Small intestine (tissue), 7 donors: ENCODE data around the gene ATP8B4. TPM values are rescaled to one million over a fixed set of nuclear protein-coding genes. Genes with fewer than 3 reads are reported as not detected.
A peak's percentile ranks its signal among the peaks of the same experiment; 100 is the strongest.

Experiments
- DNase-seq, 2 donors: peaks; one replicate each; pipeline versions ENCODE4 v3.0.0 to v3.0.0-alpha.2; 2013
- FAIRE-seq: peaks from 2 replicates; lab custom pipeline; 2012; peaks lifted over from hg19 to GRCh38; lab: Jason Lieb, UNC
- H3K27ac ChIP-seq, 3 donors: one replicate each; pipeline ENCODE4 v1.5.1; 2013; ENCODE audit warnings: low read length in 2 of 3, mild to moderate bottlenecking in 2 of 3, control low read depth in 1 of 3, inconsistent platforms in 1 of 3, low read depth in 1 of 3, moderate library complexity in 1 of 3
- H3K27me3 ChIP-seq, 3 donors: one replicate each; pipeline ENCODE4 v1.6.1; 2013; ENCODE audit warnings: low read length in 3 of 3, inconsistent platforms in 1 of 3; ENCODE audit not compliant: control insufficient read depth in 3 of 3, insufficient read depth in 3 of 3
- H3K36me3 ChIP-seq, 3 donors: one replicate each; pipeline ENCODE4 v1.6.1; 2013; ENCODE audit warnings: low read length in 3 of 3, inconsistent platforms in 1 of 3, low read depth in 1 of 3, mild to moderate bottlenecking in 1 of 3, moderate library complexity in 1 of 3; ENCODE audit not compliant: control insufficient read depth in 3 of 3, insufficient read depth in 2 of 3
- H3K4me1 ChIP-seq, 3 donors: one replicate each; pipeline ENCODE4 v1.6.1; 2013; ENCODE audit warnings: low read length in 2 of 3, inconsistent platforms in 1 of 3, low read depth in 1 of 3, mild to moderate bottlenecking in 1 of 3, moderate library complexity in 1 of 3; ENCODE audit not compliant: control insufficient read depth in 3 of 3, insufficient read depth in 2 of 3
- H3K4me3 ChIP-seq, 3 donors: one replicate each; pipeline ENCODE4 v1.5.1; 2013; ENCODE audit warnings: low read length in 3 of 3, control low read depth in 1 of 3, inconsistent platforms in 1 of 3, low read depth in 1 of 3, mild to moderate bottlenecking in 1 of 3, moderate library complexity in 1 of 3
- H3K9me3 ChIP-seq, 2 donors: one replicate each; pipeline ENCODE4 v1.6.1; 2013; ENCODE audit warnings: low read depth in 1 of 2, low read length in 1 of 2; ENCODE audit not compliant: control insufficient read depth in 2 of 2, insufficient read depth in 1 of 2
- WGBS, 3 donors: extraction: QIAGEN DNeasy Blood & Tissue Kit; methylation state at CpG; one replicate each; pipeline ENCODE4 v1.1.7; 2013; 5-methylcytosine and 5-hydroxymethylcytosine counted together
- polyA plus RNA-seq, 4 donors: library from polyadenylated mRNA; stranded (reverse) in 3 of 4; unstranded in 1 of 4; fragments of 200-250 nt in 3 of 4; fragments of 120-200 nt in 1 of 4; gene quantifications; one replicate each; pipeline versions ENCODE4 v1.2.1 to v1.2.3, GENCODE V29; 2013
- donor health status: healthy with polysubstance abuse.
- donor health status: control.
- donor health status: control.
- donor health status: Bipolar disorder and iron deficiency.
- donor health status: healthy.

Gene ATP8B4
- polyA plus RNA-seq, 4 donors, result 0.45 to 4.9 (median 1.9) TPM

GRCh38 chr15:49908933-49909295 is 210.1 kb downstream of the ATP8B4 start:
- 90 to 95% (median 95%) methylated on average over 4 of the region's 4 CpGs for WGBS, 3 donors
- Histone ChIP-seq H3K9me3 (peaks cover 0 to 3% of the 10 kb centered on the region in 2 donors), H3K27me3 (no peaks in the 10 kb centered on the region), H3K4me1 (no peaks in the 10 kb centered on the region), H3K27ac (no peak overlapping the region), H3K4me3 (no peak overlapping the region), H3K36me3 (no peaks in the 10 kb centered on the region)
- no peak for FAIRE-seq
- DNase-seq, result no peak

GRCh38 chr15:49908236-49908932 is 210.6 kb downstream of the ATP8B4 start:
- H3K4me1 ChIP-seq, result no peaks in the 10 kb centered on the region
- H3K27me3 ChIP-seq, result no peaks in the 10 kb centered on the region
- H3K36me3 ChIP-seq, result no peaks in the 10 kb centered on the region
- H3K9me3 ChIP-seq, result peaks cover 0 to 3% of the 10 kb centered on the region in 2 donors
- DNase-seq, result no peak
- no peak for FAIRE-seq
- WGBS, 3 donors, result 83 to 97% (median 91%) methylated on average over 2 of the region's 2 CpGs
- H3K27ac ChIP-seq, result no peak overlapping the region
- no peak overlapping the region for H3K4me3 ChIP-seq

GRCh38 chr15:49906966-49907365 is 212.1 kb downstream of the ATP8B4 start:
- no peak overlapping the region for H3K4me3 ChIP-seq
- WGBS, 3 donors, result 53 to 66% (median 60%) methylated on average over 1 of the region's 1 CpG
- no peak for FAIRE-seq

GRCh38 chr15:49905221-49905620 is 213.8 kb downstream of the ATP8B4 start:
- H3K27ac ChIP-seq, result no peak overlapping the region
- DNase-seq (no peak), FAIRE-seq (no peak)
- H3K4me1 ChIP-seq, result peaks cover 0 to 2% (median 0%) of the 10 kb centered on the region in 3 donors
- H3K36me3 ChIP-seq, result no peaks in the 10 kb centered on the region
- no peak overlapping the region for H3K4me3 ChIP-seq
- H3K27me3 ChIP-seq, result no peaks in the 10 kb centered on the region
- H3K9me3 ChIP-seq, result no peaks in the 10 kb centered on the region

More at GRCh38 chr15:49906966-49907365, 212.1 kb downstream of the ATP8B4 start:
- Histone ChIP-seq H3K9me3 (no peaks in the 10 kb centered on the region), H3K36me3 (no peaks in the 10 kb centered on the region), H3K27me3 (no peaks in the 10 kb centered on the region), H3K4me1 (peaks cover 0 to 2% (median 0%) of the 10 kb centered on the region in 3 donors), H3K27ac (no peak overlapping the region)
- DNase-seq, result no peak

- no peak overlapping the region for H3K4me3 ChIP-seq
- no peaks in the 10 kb centered on the region for H3K27me3 ChIP-seq
- FAIRE-seq (no peak), DNase-seq (no peak)
- no peaks in the 10 kb centered on the region for H3K36me3 ChIP-seq
- no peaks in the 10 kb centered on the region for H3K9me3 ChIP-seq
- H3K27ac ChIP-seq, result no peak overlapping the region
- peaks cover 0 to 2% (median 0%) of the 10 kb centered on the region in 3 donors for H3K4me1 ChIP-seq
Observed at GRCh38 chr15:49904296-49904695, 214.7 kb downstream of the ATP8B4 start.

GRCh38 chr15:49902685-49903501 is 216.1 kb downstream of the ATP8B4 start:
- Histone ChIP-seq H3K4me1 (peaks cover 0 to 2% (median 0%) of the 10 kb centered on the region in 3 donors), H3K4me3 (no peak overlapping the region), H3K27me3 (no peaks in the 10 kb centered on the region), H3K9me3 (no peaks in the 10 kb centered on the region), H3K27ac (peak overlapping the region in 2 of 3 donors; percentile 21 to 36), H3K36me3 (no peaks in the 10 kb centered on the region)
- WGBS, 3 donors, result 52 to 57% (median 56%) methylated on average over 7 of the region's 7 CpGs
- DNase-seq (peak in 1 of 2 donors; percentile 11), FAIRE-seq (no peak)

GRCh38 chr15:49901996-49902684 is 216.9 kb downstream of the ATP8B4 start:
- no peaks in the 10 kb centered on the region for H3K36me3 ChIP-seq
- no peak overlapping the region for H3K4me3 ChIP-seq
- peaks cover 0 to 2% (median 0%) of the 10 kb centered on the region in 3 donors for H3K4me1 ChIP-seq
- H3K27ac ChIP-seq, result peak overlapping the region in 1 of 3 donors; percentile 61
- no peaks in the 10 kb centered on the region for H3K27me3 ChIP-seq
- WGBS, 3 donors, result 61 to 77% (median 66%) methylated on average over 2 of the region's 2 CpGs
- DNase-seq, result no peak
- no peaks in the 10 kb centered on the region for H3K9me3 ChIP-seq
- FAIRE-seq, result no peak

- Histone ChIP-seq H3K27me3 (no peaks in the 10 kb centered on the region), H3K36me3 (no peaks in the 10 kb centered on the region), H3K4me1 (peaks cover 0 to 2% (median 0%) of the 10 kb centered on the region in 3 donors), H3K27ac (peak overlapping the region in 1 of 3 donors; percentile 5), H3K4me3 (no peak overlapping the region), H3K9me3 (no peaks in the 10 kb centered on the region)
- DNase-seq (no peak), FAIRE-seq (no peak)
- 58 to 93% (median 71%) methylated on average over 1 of the region's 1 CpG for WGBS, 3 donors
Observed at GRCh38 chr15:49901321-49901720, 217.7 kb downstream of the ATP8B4 start.
